Measurements from ENCODE around the gene SLC3A2. TPM values are rescaled to one million over a fixed set of nuclear protein-coding genes. Genes with fewer than 3 reads are reported as not detected.

Gene SLC3A2
- total and polyA plus RNA-seq, 2 of the 13 experiments (the other 11 are each of a cell fraction or from before 2014, with no cell fraction given), result 213 to 226 TPM

GRCh38 chr11:62842171-62842741, 38.4 kb upstream of the SLC3A2 start (continued):
- TF ChIP-seq GATAD2A (CRISPR knock-in tag; IDR thresholded peaks at IDR 0.05), result peak; percentile 5; the same call in 1 of the 2 replicates
- peak; percentile 81; the same call in 1 of the 2 replicates for TF ChIP-seq ZNF670 (CRISPR knock-in tag; IDR thresholded peaks at IDR 0.05; ENCODE audit: borderline replicate concordance)
- TF ChIP-seq ZSCAN22 (CRISPR knock-in tag; IDR thresholded peaks at IDR 0.05), result no peak
- no peak for TF ChIP-seq MTF2 (CRISPR knock-in tag; IDR thresholded peaks at IDR 0.05; ENCODE audit: borderline replicate concordance)
- TF ChIP-seq ZMYM4 (CRISPR knock-in tag; IDR thresholded peaks at IDR 0.05), result 0 out of 2 replicates have a peak, but pooled peaks have one; percentile 24
- no peak for TF ChIP-seq GABPA (IDR thresholded peaks at IDR 0.05; ENCODE audit: low read depth, low read length)
- peak; percentile 14; the same call in 1 of the 2 replicates for TF ChIP-seq GABPA (CRISPR knock-in tag; IDR thresholded peaks at IDR 0.05; ENCODE audit: low read depth)
- 0 out of 2 replicates have a peak, but pooled peaks have one; percentile 77 for TF ChIP-seq ELF4 (CRISPR knock-in tag; IDR thresholded peaks at IDR 0.05; ENCODE audit: borderline replicate concordance)
- TF ChIP-seq POLR2A (IDR thresholded peaks at IDR 0.05; ENCODE audit: insufficient read depth in 1 of 2, low read depth in 2 of 2, low read length in 2 of 2), result peak; percentile 27 to 41; a peak in 2 of 4 replicates
- TF ChIP-seq ZC3H4 (CRISPR knock-in tag; IDR thresholded peaks at IDR 0.05; ENCODE audit: borderline replicate concordance), result peak; percentile 73; the same call in 1 of the 2 replicates
- TF ChIP-seq SKIL (CRISPR knock-in tag; IDR thresholded peaks at IDR 0.05; ENCODE audit: borderline replicate concordance), result no peak
- 0 out of 2 replicates have a peak, but pooled peaks have one; percentile 49 for TF ChIP-seq IRF9 (CRISPR knock-in tag; IDR thresholded peaks at IDR 0.05; ENCODE audit: borderline replicate concordance)
- no peak for TF ChIP-seq CENPX (CRISPR knock-in tag; IDR thresholded peaks at IDR 0.05)
- TF ChIP-seq MAX (IDR thresholded peaks at IDR 0.05), result peak; percentile 45; the same call in 1 of the 2 replicates
- no peak for TF ChIP-seq HNF4A (CRISPR knock-in tag; IDR thresholded peaks at IDR 0.05)
- no peak for TF ChIP-seq FIP1L1 (IDR thresholded peaks at IDR 0.05; ENCODE audit: borderline replicate concordance, insufficient read depth, low read depth, low read length)
- TF ChIP-seq ZNF775 (CRISPR knock-in tag; IDR thresholded peaks at IDR 0.05; ENCODE audit: borderline replicate concordance), result no peak
- no peak for TF ChIP-seq ZNF75D (CRISPR knock-in tag; IDR thresholded peaks at IDR 0.05; ENCODE audit: borderline replicate concordance)
- 0 out of 2 replicates have a peak, but pooled peaks have one; percentile 40 for TF ChIP-seq ZNF274 (CRISPR knock-in tag; IDR thresholded peaks at IDR 0.05)
- TF ChIP-seq ZNF501 (CRISPR knock-in tag; IDR thresholded peaks at IDR 0.05), result peak; percentile 86; the same call in 1 of the 2 replicates
- peak; percentile 64 for TF ChIP-seq HNRNPH1 (optimal IDR thresholded peaks at IDR 0.05; ENCODE audit: low read depth, low read length)
- peak; percentile 92 for TF ChIP-seq ZNF687 (CRISPR knock-in tag; IDR thresholded peaks at IDR 0.05)
- TF ChIP-seq ZEB1 (IDR thresholded peaks at IDR 0.05; ENCODE audit: insufficient replicate concordance, low read depth), result no peak
- no peak for TF ChIP-seq TGIF2 (CRISPR knock-in tag; IDR thresholded peaks at IDR 0.05)
